ENCODE data around the gene PIGW.

DNA sequence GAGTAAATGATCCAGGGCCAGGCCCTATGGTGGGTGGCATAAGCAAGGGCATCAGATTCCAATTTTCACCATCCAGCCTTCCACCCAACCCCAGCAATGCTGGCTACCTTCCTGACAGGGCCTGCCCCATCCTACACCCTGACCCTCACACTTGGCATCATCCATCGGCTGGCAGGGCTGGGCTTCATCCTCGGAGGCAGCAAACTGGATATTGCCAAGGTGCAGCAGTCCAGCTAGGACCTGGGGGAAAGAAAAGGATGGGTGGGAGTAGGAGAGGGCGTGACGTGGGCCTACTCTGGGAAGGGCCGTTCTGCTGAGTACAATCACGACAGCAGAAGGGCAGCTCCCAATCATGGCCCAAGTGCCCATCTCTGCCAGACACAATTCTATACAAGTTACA, 23.6 kb upstream of the PIGW start:
- TF ChIP-seq MAZ (IDR thresholded peaks at IDR 0.05; ENCODE audit: borderline replicate concordance, low read depth, low read length) (no peak), ZFP36 (IDR thresholded peaks at IDR 0.05; ENCODE audit: borderline replicate concordance, partially characterized antibody) (no peak), EHF (CRISPR knock-in tag; IDR thresholded peaks at IDR 0.05) (no peak), CEBPB (IDR thresholded peaks at IDR 0.05) (no peak)
- TF ChIP-seq, protein P1, sequence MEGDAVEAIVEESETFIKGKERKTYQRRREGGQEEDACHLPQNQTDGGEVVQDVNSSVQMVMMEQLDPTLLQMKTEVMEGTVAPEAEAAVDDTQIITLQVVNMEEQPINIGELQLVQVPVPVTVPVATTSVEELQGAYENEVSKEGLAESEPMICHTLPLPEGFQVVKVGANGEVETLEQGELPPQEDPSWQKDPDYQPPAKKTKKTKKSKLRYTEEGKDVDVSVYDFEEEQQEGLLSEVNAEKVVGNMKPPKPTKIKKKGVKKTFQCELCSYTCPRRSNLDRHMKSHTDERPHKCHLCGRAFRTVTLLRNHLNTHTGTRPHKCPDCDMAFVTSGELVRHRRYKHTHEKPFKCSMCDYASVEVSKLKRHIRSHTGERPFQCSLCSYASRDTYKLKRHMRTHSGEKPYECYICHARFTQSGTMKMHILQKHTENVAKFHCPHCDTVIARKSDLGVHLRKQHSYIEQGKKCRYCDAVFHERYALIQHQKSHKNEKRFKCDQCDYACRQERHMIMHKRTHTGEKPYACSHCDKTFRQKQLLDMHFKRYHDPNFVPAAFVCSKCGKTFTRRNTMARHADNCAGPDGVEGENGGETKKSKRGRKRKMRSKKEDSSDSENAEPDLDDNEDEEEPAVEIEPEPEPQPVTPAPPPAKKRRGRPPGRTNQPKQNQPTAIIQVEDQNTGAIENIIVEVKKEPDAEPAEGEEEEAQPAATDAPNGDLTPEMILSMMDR (IDR thresholded peaks at IDR 0.05) = no peak
- TF ChIP-seq, protein P2, sequence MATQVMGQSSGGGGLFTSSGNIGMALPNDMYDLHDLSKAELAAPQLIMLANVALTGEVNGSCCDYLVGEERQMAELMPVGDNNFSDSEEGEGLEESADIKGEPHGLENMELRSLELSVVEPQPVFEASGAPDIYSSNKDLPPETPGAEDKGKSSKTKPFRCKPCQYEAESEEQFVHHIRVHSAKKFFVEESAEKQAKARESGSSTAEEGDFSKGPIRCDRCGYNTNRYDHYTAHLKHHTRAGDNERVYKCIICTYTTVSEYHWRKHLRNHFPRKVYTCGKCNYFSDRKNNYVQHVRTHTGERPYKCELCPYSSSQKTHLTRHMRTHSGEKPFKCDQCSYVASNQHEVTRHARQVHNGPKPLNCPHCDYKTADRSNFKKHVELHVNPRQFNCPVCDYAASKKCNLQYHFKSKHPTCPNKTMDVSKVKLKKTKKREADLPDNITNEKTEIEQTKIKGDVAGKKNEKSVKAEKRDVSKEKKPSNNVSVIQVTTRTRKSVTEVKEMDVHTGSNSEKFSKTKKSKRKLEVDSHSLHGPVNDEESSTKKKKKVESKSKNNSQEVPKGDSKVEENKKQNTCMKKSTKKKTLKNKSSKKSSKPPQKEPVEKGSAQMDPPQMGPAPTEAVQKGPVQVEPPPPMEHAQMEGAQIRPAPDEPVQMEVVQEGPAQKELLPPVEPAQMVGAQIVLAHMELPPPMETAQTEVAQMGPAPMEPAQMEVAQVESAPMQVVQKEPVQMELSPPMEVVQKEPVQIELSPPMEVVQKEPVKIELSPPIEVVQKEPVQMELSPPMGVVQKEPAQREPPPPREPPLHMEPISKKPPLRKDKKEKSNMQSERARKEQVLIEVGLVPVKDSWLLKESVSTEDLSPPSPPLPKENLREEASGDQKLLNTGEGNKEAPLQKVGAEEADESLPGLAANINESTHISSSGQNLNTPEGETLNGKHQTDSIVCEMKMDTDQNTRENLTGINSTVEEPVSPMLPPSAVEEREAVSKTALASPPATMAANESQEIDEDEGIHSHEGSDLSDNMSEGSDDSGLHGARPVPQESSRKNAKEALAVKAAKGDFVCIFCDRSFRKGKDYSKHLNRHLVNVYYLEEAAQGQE (IDR thresholded peaks at IDR 0.05) = no peak

Measured in A549 (cell line).